Non-pigmented ciliary epithelial cell (primary cell): ENCODE results near the gene CASP5.

Experiments used
- DNase-seq: peaks from one replicate; pipeline ENCODE4 v3.0.0-alpha.2; 2010; ENCODE audit warnings: low read depth

CASP5 gene

GRCh38 chr11:104967534-104968354 lies 55.2 kb downstream of the CASP5 start:
- DNase-seq = no peak

GRCh38 chr11:104965735-104966134 lies 57.2 kb downstream of the CASP5 start:
- no peak for DNase-seq

GRCh38 chr11:104964247-104964646 lies 58.7 kb downstream of the CASP5 start:
- DNase-seq = no peak

GRCh38 chr11:104962852-104963251 lies 60.1 kb downstream of the CASP5 start:
- DNase-seq = no peak

GRCh38 chr11:104957280-104957679 lies 65.7 kb downstream of the CASP5 start:
- DNase-seq = no peak

- DNase-seq = no peak
These were observed 66.4 kb downstream of the CASP5 start for GRCh38 chr11:104956528-104956927.

GRCh38 chr11:104946907-104947306 lies 76.1 kb downstream of the CASP5 start:
- DNase-seq = no peak
